HG02943 (cell line): ENCODE results near the gene DNAJC10.

Experiments used
- ATAC-seq: cut with Tn5 transposase; IDR thresholded peaks from one replicate; pipeline ENCODE4 v1.9.1; 2021; ENCODE audit warnings: mild to moderate bottlenecking, low read depth, moderate library complexity; ENCODE audit not compliant: unreplicated experiment

The DNAJC10 gene

GRCh38 chr2:182827182-182827879 is 111.3 kb downstream of the DNAJC10 start:
- no peak for ATAC-seq

- no peak for ATAC-seq
Observed at GRCh38 chr2:182831101-182831500, 115.0 kb downstream of the DNAJC10 start.

GRCh38 chr2:182831921-182832320 is 115.9 kb downstream of the DNAJC10 start:
- ATAC-seq = no peak

- ATAC-seq = no peak
Observed at GRCh38 chr2:182833084-182833854, 117.2 kb downstream of the DNAJC10 start.

GRCh38 chr2:182834293-182834692 is 118.2 kb downstream of the DNAJC10 start:
- no peak for ATAC-seq

GRCh38 chr2:182836451-182836850 is 120.4 kb downstream of the DNAJC10 start:
- no peak for ATAC-seq
